ENCODE data around the gene DOK7.
A peak's percentile ranks its signal among the peaks of the same experiment; 100 is the strongest.

The DOK7 gene

GRCh38 chr4:3485886-3486540, 22.9 kb downstream of the DOK7 start:
- no peak for ATAC-seq
- TF ChIP-seq ARNTL (CRISPR knock-in tag; IDR thresholded peaks at IDR 0.05; ENCODE audit: borderline replicate concordance, low read depth), result no peak
- no peak for TF ChIP-seq RARB (CRISPR knock-in tag; IDR thresholded peaks at IDR 0.05)
- no peak for TF ChIP-seq POU6F1 (CRISPR knock-in tag; IDR thresholded peaks at IDR 0.05; ENCODE audit: borderline replicate concordance, low read depth)
- no peak for TF ChIP-seq TOX (CRISPR knock-in tag; IDR thresholded peaks at IDR 0.05; ENCODE audit: borderline replicate concordance)
- no peak for TF ChIP-seq ESRRG (CRISPR knock-in tag; IDR thresholded peaks at IDR 0.05)
- no peak for TF ChIP-seq ZC3H10 (CRISPR knock-in tag; IDR thresholded peaks at IDR 0.05)
- no peak for TF ChIP-seq CREB5 (CRISPR knock-in tag; IDR thresholded peaks at IDR 0.05; ENCODE audit: low read depth)
- TF ChIP-seq TCF4 (CRISPR knock-in tag; IDR thresholded peaks at IDR 0.05; ENCODE audit: borderline replicate concordance), result no peak
- no peak for TF ChIP-seq ZNF8 (CRISPR knock-in tag; IDR thresholded peaks at IDR 0.05)
- TF ChIP-seq ISL1 (CRISPR knock-in tag; IDR thresholded peaks at IDR 0.05), result no peak
- no peak for TF ChIP-seq PPARA (CRISPR knock-in tag; IDR thresholded peaks at IDR 0.05; ENCODE audit: borderline replicate concordance)
- no peak for TF ChIP-seq ZFP30 (CRISPR knock-in tag; IDR thresholded peaks at IDR 0.05)
- TF ChIP-seq PATZ1 (CRISPR knock-in tag; IDR thresholded peaks at IDR 0.05; ENCODE audit: borderline replicate concordance), result no peak
- no peak for TF ChIP-seq ZFP3 (CRISPR knock-in tag; IDR thresholded peaks at IDR 0.05)
- TF ChIP-seq TSHZ2 (CRISPR knock-in tag; IDR thresholded peaks at IDR 0.05), result no peak
- no peak for TF ChIP-seq CSDC2 (CRISPR knock-in tag; IDR thresholded peaks at IDR 0.05)
- TF ChIP-seq ZNF565 (CRISPR knock-in tag; conservative IDR thresholded peaks at IDR 0.05; ENCODE audit: low read depth), result no peak

- ATAC-seq, result peak; percentile 6; the same call in 1 of the 3 replicates
These were observed 23.7 kb downstream of the DOK7 start for GRCh38 chr4:3486541-3487540.

More at GRCh38 chr4:3486541-3487540, 23.7 kb downstream of the DOK7 start:
- TF ChIP-seq ZNF8 (CRISPR knock-in tag; IDR thresholded peaks at IDR 0.05) (no peak), PPARA (CRISPR knock-in tag; IDR thresholded peaks at IDR 0.05; ENCODE audit: borderline replicate concordance) (no peak), ARNTL (CRISPR knock-in tag; IDR thresholded peaks at IDR 0.05; ENCODE audit: borderline replicate concordance, low read depth) (no peak), BACH2 (CRISPR knock-in tag; IDR thresholded peaks at IDR 0.05; ENCODE audit: borderline replicate concordance) (no peak), RARB (CRISPR knock-in tag; IDR thresholded peaks at IDR 0.05) (no peak), CSRNP3 (CRISPR knock-in tag; IDR thresholded peaks at IDR 0.05) (no peak), GLIS3 (CRISPR knock-in tag; IDR thresholded peaks at IDR 0.05) (no peak), ZFP30 (CRISPR knock-in tag; IDR thresholded peaks at IDR 0.05) (no peak), ZC3H10 (CRISPR knock-in tag; IDR thresholded peaks at IDR 0.05) (no peak), TCF4 (CRISPR knock-in tag; IDR thresholded peaks at IDR 0.05; ENCODE audit: borderline replicate concordance) (no peak), SNAI2 (CRISPR knock-in tag; IDR thresholded peaks at IDR 0.05) (no peak), TSHZ2 (CRISPR knock-in tag; IDR thresholded peaks at IDR 0.05) (no peak), PATZ1 (CRISPR knock-in tag; IDR thresholded peaks at IDR 0.05; ENCODE audit: borderline replicate concordance) (no peak)
